B cell (primary cell): ENCODE measurements around the gene PEX14. TPM values are rescaled to one million over a fixed set of nuclear protein-coding genes. Genes with fewer than 3 reads are reported as not detected.

Experiments
- ATAC-seq: fragments of 200-7000 bp; cut with Tn5 transposase; one replicate; pipeline ENCODE4 v1.10.0; 2021; ENCODE audit warnings: low read depth, mild to moderate bottlenecking, moderate number of reproducible peaks, moderate library complexity
- CTCF ChIA-PET: fragments of 350-600 bp; sonication (Branson Sonifier 250); formaldehyde crosslinking; loops from one replicate; lab custom pipeline; 2021; ENCODE audit warnings: antibody characterized with exemption, inconsistent platforms; lab: Charles Lee
- POLR2A ChIA-PET: fragments of 350-600 bp; sonication (Branson Sonifier 250); formaldehyde crosslinking; loops from one replicate; lab custom pipeline; 2021; ENCODE audit warnings: antibody characterized with exemption; lab: Charles Lee
- DNase-seq: peaks from one replicate; pipeline ENCODE4 v3.0.0; 2013
- H2AFZ ChIP-seq: 2 replicates; pipeline ENCODE4 v1.6.1; 2012; ENCODE audit warnings: mild to moderate bottlenecking, low read depth, low read length; ENCODE audit not compliant: insufficient read depth, poor library complexity, severe bottlenecking
- H3K27ac ChIP-seq, 2 donors: 1 replicate in 1 of 2; 2 replicates in 1 of 2; pipeline ENCODE4 v1.5.1; 2012 to 2013; ENCODE audit warnings: low read length in 2 of 2, mild to moderate bottlenecking in 2 of 2, moderate library complexity in 1 of 2
- H3K27me3 ChIP-seq, 4 experiments: fragments of 200-600 bp in 1 of 4; sonication (generic) in 1 of 4; replicated peaks in 1 of 4; 1 replicate in 2 of 4; 2 replicates in 2 of 4; pipeline versions ENCODE4 v1.6.1 to v1.7.0; 2013 to 2016; ENCODE audit warnings: low read length in 3 of 4, mild to moderate bottlenecking in 2 of 4, mixed read lengths in 1 of 4, moderate library complexity in 1 of 4; ENCODE audit not compliant: insufficient read depth in 4 of 4, control insufficient read depth in 3 of 4; ENCODE audit errors: control extremely low read depth in 1 of 4
- H3K36me3 ChIP-seq, 2 experiments: replicated peaks in 1 of 2; 1 replicate in 1 of 2; 2 replicates in 1 of 2; pipeline versions ENCODE4 v1.6.1 to v1.7.1; 2013; ENCODE audit warnings: low read length in 1 of 2; ENCODE audit not compliant: insufficient read depth in 2 of 2, control insufficient read depth in 1 of 2; ENCODE audit errors: control extremely low read depth in 1 of 2, extremely low read depth in 1 of 2
- H3K4me1 ChIP-seq, 2 donors: fragments of 200-600 bp in 1 of 2; sonication (generic) in 1 of 2; 1 replicate in 1 of 2; 2 replicates in 1 of 2; pipeline versions ENCODE4 v1.5.1 to v1.6.1; 2013 to 2017; ENCODE audit warnings: low read length in 2 of 2; ENCODE audit not compliant: control insufficient read depth in 2 of 2, insufficient read depth in 2 of 2
- H3K4me2 ChIP-seq: replicated peaks from 2 replicates; pipeline ENCODE3; 2012; ENCODE audit warnings: mild to moderate bottlenecking, low read depth, low read length; ENCODE audit not compliant: poor library complexity, severe bottlenecking
- H3K4me3 ChIP-seq, 5 experiments: fragments of 200-600 bp in 1 of 5; sonication (generic) in 1 of 5; 1 replicate in 3 of 5; 2 replicates in 2 of 5; pipeline versions ENCODE4 v1.5.1 to v1.7.0; 2011 to 2016; ENCODE audit warnings: low read length in 4 of 5, mild to moderate bottlenecking in 4 of 5, low read depth in 2 of 5, control low read depth in 1 of 5, moderate library complexity in 1 of 5; ENCODE audit not compliant: insufficient read depth in 1 of 5; ENCODE audit errors: control extremely low read depth in 1 of 5, extremely low read depth in 1 of 5
- H3K79me2 ChIP-seq: fragments of 200-600 bp; sonication (generic); one replicate; pipeline ENCODE4 v1.6.0; 2016; ENCODE audit warnings: low read length; ENCODE audit not compliant: control insufficient read depth, insufficient read depth
- H3K9ac ChIP-seq: fragments of 200-600 bp; sonication (generic); 2 replicates; pipeline ENCODE4 v1.6.1; 2017; ENCODE audit warnings: mild to moderate bottlenecking, low read length, moderate library complexity
- H3K9me3 ChIP-seq, 3 donors: one replicate each; pipeline versions ENCODE4 v1.6.1 to v1.7.1; 2013; ENCODE audit warnings: low read length in 2 of 3; ENCODE audit not compliant: control insufficient read depth in 2 of 3, insufficient read depth in 1 of 3; ENCODE audit errors: control extremely low read depth in 1 of 3
- H4K20me1 ChIP-seq: 2 replicates; pipeline ENCODE4 v1.6.0; 2012; ENCODE audit warnings: mild to moderate bottlenecking, low read length; ENCODE audit not compliant: insufficient read depth, control insufficient read depth, poor library complexity, severe bottlenecking
- H3K27ac Mint-ChIP-seq: one replicate; pipeline ENCODE4 v1.8.0; 2021; ENCODE audit warnings: mixed read lengths
- H3K27me3 Mint-ChIP-seq: one replicate; pipeline ENCODE4 v1.8.0; 2021; ENCODE audit warnings: mixed read lengths
- H3K4me1 Mint-ChIP-seq: one replicate; pipeline ENCODE4 v1.8.0; 2021; ENCODE audit warnings: mixed read lengths
- H3K4me3 Mint-ChIP-seq: one replicate; pipeline ENCODE4 v1.8.0; 2021; ENCODE audit warnings: mixed read lengths
- H3K9me3 Mint-ChIP-seq: one replicate; pipeline ENCODE4 v1.8.0; 2022; ENCODE audit warnings: mixed read lengths; ENCODE audit not compliant: insufficient read depth
- EZH2 ChIP-seq: IDR thresholded peaks from 2 replicates; pipeline ENCODE4 v1.6.1; 2012; ENCODE audit warnings: borderline replicate concordance, low read depth, mild to moderate bottlenecking, moderate library complexity, low read length; ENCODE audit not compliant: insufficient read depth, poor library complexity, severe bottlenecking
- WGBS: methylation state at CpG from one replicate; pipeline ENCODE4 v1.1.5; 2013; ENCODE audit warnings: missing lambda C conversion rate; ENCODE audit not compliant: insufficient coverage; 5-methylcytosine and 5-hydroxymethylcytosine counted together
- intact Hi-C: fragments of 100-400 bp; cut with micrococcal nuclease; formaldehyde crosslinking; loops from one replicate; pipeline ENCODE4 v1.10.0; 2022
- polyA plus RNA-seq: library from polyadenylated mRNA; depleted of rRNA; stranded (reverse); fragments of >200 nt; gene quantifications from 2 replicates; pipeline ENCODE4 v1.2.3, GENCODE V29; 2012
- total RNA-seq, 2 donors: library from RNA; stranded (reverse); fragments of 120-200 nt in 1 of 2; gene quantifications; 1 replicate in 1 of 2; 2 replicates in 1 of 2; pipeline versions ENCODE4 v1.2.3 to v1.2.4, GENCODE V29; 2013 to 2022
- TF ChIP-seq, protein P1 (sequence below): fragments of 200-600 bp; IDR thresholded peaks from one replicate; pipeline ENCODE4 v1.8.0; 2022; ENCODE audit warnings: antibody characterized with exemption, mild to moderate bottlenecking

Gene PEX14
- total and polyA plus RNA-seq, 2 donors (not counting 1 experiment from before 2014, with no cell fraction given): 14.1 to 19.3 TPM

DNA sequence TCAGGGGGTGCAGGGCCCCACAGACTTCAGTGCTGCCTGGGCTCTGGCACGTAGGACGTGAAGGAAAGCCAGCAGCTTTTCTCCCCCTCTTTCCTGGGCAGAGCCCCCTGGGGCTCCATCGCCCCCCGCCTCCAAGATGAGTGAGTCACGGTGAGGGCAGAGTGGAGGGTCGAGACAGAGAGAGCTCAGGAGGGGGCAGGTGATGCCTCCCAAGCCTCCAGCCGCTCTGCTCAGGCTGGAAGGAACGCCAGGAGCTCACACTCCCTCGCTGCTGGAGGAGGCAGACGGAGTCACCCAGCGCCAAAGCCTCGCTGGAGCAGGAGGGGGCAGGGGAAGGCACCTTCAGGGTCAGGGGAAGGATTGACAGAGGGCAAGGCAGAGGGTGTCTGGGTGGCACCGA is 202.2 kb downstream of the PEX14 start:
- H3K27ac ChIP-seq: no peak overlapping the region
- no peak overlapping the region for H3K9ac ChIP-seq
- Mint-ChIP-seq H3K27me3 (no peaks in the 10 kb centered on the region), H3K4me3 (no peak overlapping the region), H3K9me3 (no peaks in the 10 kb centered on the region), H3K27ac (no peak overlapping the region), H3K4me1 (peaks cover 6% of the 10 kb centered on the region)
- peaks cover 96% of the 10 kb centered on the region for H4K20me1 ChIP-seq
- H3K79me2 ChIP-seq: peaks cover 62% of the 10 kb centered on the region
- ChIA-PET CTCF (no interaction called here), POLR2A (no interaction called here)
- no peak overlapping the region for H2AFZ ChIP-seq
- H3K4me3 ChIP-seq: no peak overlapping the region
- no peaks in the 10 kb centered on the region for H3K27me3 ChIP-seq
- DNase-seq (no peak), ATAC-seq (no peak)
- H3K4me1 ChIP-seq: no peaks in the 10 kb centered on the region
- WGBS: 86% methylated on average over 13 of the region's 13 CpGs
- no peaks in the 10 kb centered on the region for H3K9me3 ChIP-seq
- no peaks in the 10 kb centered on the region for H3K36me3 ChIP-seq
- no peak for TF ChIP-seq EZH2
- TF ChIP-seq, protein P1, sequence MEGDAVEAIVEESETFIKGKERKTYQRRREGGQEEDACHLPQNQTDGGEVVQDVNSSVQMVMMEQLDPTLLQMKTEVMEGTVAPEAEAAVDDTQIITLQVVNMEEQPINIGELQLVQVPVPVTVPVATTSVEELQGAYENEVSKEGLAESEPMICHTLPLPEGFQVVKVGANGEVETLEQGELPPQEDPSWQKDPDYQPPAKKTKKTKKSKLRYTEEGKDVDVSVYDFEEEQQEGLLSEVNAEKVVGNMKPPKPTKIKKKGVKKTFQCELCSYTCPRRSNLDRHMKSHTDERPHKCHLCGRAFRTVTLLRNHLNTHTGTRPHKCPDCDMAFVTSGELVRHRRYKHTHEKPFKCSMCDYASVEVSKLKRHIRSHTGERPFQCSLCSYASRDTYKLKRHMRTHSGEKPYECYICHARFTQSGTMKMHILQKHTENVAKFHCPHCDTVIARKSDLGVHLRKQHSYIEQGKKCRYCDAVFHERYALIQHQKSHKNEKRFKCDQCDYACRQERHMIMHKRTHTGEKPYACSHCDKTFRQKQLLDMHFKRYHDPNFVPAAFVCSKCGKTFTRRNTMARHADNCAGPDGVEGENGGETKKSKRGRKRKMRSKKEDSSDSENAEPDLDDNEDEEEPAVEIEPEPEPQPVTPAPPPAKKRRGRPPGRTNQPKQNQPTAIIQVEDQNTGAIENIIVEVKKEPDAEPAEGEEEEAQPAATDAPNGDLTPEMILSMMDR: no peak
- no peak overlapping the region for H3K4me2 ChIP-seq
- intact Hi-C loops: no loop called here

DNA sequence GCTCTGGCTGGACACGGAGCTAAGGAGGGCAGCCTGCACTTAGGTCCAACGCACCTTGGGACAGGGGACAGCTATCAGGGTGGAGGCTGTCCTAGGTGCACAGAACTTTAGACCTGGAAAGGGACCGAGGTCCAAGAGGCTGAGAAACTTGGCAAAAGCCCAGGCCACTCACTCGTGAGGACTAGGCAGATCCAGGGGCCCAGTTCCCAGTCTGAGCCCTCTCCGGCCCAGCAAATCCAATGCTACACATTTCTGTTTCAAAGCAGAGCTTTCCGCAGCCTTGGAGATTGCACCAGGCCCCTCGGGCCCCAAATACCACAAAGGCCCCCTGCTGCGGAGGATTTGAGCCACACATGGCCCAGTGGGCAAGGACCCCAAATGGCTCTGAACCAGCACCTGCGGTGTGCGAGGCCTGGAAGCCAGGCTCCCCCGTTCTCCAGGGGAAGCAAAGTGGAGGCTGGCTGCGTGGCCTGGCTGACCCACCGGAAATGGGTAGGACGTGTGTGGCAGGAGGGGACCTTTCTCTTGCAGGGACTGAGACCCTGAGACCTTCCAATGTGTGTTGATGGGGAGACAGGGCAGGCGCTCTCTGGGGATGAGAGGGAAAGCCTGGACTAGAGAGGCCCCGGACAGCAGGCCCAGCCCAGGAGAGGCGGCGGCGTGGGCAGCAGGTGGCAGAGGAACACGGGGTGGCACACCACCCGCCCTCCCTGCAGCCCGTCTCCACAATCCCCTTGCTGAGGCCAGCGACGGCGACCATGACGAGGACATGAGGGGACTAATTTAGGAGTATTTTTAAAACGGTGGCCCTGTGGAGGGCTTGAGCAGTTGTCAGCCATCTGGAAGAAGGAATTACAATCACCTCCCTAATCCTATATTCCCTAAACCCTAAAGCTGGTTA is 203.0 kb downstream of the PEX14 start:
- no peaks in the 10 kb centered on the region for H3K9me3 ChIP-seq
- no peaks in the 10 kb centered on the region for H3K27me3 ChIP-seq
- no peak overlapping the region for H2AFZ ChIP-seq
- DNase-seq (no peak), ATAC-seq (no peak)
- no peak overlapping the region for H3K27ac Mint-ChIP-seq
- no peaks in the 10 kb centered on the region for H3K9me3 Mint-ChIP-seq
- no peak overlapping the region for H3K4me3 Mint-ChIP-seq
- 94% methylated on average over 22 of the region's 27 CpGs for WGBS
- H3K4me2 ChIP-seq: no peak overlapping the region
- H3K27ac ChIP-seq: no peak overlapping the region
- H3K9ac ChIP-seq: no peak overlapping the region
- no peaks in the 10 kb centered on the region for H3K27me3 Mint-ChIP-seq
- POLR2A ChIA-PET: no interaction called here
- no peaks in the 10 kb centered on the region for H3K4me1 ChIP-seq
- H3K4me1 Mint-ChIP-seq: peaks cover 6% of the 10 kb centered on the region
- TF ChIP-seq, protein P1: no peak
- TF ChIP-seq EZH2: no peak
- no peak overlapping the region for H3K4me3 ChIP-seq
- intact Hi-C loops: no loop called here
- H3K79me2 ChIP-seq: peaks cover 66% of the 10 kb centered on the region
- CTCF ChIA-PET: no interaction called here
- peaks cover 96% of the 10 kb centered on the region for H4K20me1 ChIP-seq
- no peaks in the 10 kb centered on the region for H3K36me3 ChIP-seq
